Urothelium cell line (cell line): Measurements from ENCODE around the gene HDAC2.
A peak's percentile ranks its signal among the peaks of the same experiment; 100 is the strongest.
"Not testable (repeated sequence)": the region's sequence is repeated elsewhere in the genome, so short reads cannot be mapped to it uniquely, and the experiment has no call there.

Experiments
- DNase-seq: peaks from one replicate; pipeline ENCODE4 v3.0.0; 2011; ENCODE audit warnings: low spot score, mixed read lengths
- FAIRE-seq: peaks from 2 replicates; lab custom pipeline; 2011; peaks lifted over from hg19 to GRCh38; lab: Jason Lieb, UNC

HDAC2 gene

DNA sequence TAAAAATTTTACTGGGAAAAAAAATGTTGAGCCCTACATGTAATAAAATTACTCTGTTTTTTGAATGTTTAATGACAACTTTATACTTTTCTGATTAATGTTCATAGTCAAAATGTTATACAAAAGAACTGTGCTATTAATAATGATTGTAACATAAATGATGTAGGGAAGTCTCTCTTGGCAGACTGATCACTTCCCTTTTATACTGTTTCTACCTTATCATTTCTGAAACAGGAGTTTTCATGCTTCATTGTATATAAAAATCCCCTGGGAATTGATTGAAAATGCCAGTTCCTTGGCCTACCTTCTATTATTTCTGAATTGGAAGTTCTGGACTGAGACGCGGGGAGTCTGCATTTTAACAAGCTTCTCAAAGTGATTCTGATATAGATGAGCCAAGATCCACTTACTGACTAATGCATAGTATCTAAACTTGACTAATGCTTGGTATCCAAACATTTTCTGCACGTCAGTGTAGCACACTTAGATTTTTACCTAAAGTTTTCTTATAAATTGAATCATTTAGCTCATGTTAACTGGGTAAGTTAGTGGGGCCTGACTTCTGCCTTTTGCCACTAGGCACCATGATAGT lies 7.2 kb upstream of the HDAC2 start:
- DNase-seq (no peak), FAIRE-seq (no peak)

DNA sequence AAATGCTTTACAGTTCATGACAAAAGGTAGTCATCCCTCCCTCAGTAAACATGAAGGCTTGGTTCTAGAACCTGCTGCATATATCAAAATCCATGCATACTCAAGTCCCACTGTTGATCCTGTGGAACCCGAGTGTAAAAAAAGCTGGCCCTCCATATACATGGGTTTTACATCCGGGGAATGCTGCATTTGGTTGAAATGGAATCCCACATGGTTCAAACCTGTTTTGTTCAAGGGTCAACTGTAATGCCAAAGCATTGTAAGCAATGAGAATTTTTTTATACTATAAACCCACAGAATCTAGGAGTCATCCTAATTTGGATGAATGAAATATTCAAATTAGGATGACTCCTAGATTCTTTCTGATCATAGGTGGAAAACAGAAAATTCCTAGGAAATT lies 5.9 kb upstream of the HDAC2 start:
- FAIRE-seq: no peak

GRCh38 chr6:113971741-113972140 lies 793 bp upstream of the HDAC2 start:
- DNase-seq (no peak), FAIRE-seq (no peak)

More for the DNA sequence above, 5.9 kb upstream of the HDAC2 start:
- DNase-seq: no peak

GRCh38 chr6:113969888-113970804 lies 802 bp downstream of the HDAC2 start:
- DNase-seq: peak; percentile 34
- no peak for FAIRE-seq

DNA sequence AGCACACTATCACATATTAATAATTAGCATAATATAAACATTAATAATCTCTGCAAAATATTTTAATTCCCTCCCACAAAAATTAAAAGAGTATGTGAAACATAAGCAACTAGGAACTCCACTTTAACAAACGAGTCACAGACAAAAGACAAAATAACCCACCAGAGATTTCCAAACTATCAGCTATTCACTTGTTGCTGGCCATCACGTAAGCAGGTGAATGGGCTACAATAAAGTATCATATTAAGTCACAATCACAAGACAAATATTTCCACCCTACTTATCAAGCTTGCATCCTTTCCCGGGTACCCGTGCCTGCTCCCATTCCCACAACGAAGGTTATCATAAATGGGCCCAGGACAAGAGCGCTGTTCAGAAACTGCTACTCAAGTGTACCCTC lies 2.5 kb downstream of the HDAC2 start:
- DNase-seq (no peak), FAIRE-seq (no peak)

DNA sequence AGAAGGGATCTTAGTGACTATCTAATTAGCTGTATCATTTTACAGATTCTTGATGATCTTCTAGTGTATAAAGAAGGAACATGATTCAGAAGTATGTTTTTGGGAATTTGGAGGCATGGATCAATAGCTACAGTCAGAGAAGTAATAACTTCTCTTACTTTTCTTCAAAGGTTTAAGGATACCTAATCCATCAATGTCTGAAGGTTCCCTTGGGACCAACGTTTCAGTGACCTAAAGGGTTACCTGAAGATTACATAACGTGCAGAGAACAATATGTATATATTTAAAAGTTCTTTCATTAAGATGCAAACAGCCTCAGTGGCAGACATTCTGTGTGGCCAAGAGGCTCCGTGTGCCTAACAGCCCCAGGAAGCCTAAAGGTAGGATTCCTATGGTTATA lies 3.2 kb downstream of the HDAC2 start:
- FAIRE-seq (no peak), DNase-seq (no peak)

GRCh38 chr6:113960795-113961194 lies 10.2 kb downstream of the HDAC2 start:
- DNase-seq (no peak), FAIRE-seq (no peak)

DNA sequence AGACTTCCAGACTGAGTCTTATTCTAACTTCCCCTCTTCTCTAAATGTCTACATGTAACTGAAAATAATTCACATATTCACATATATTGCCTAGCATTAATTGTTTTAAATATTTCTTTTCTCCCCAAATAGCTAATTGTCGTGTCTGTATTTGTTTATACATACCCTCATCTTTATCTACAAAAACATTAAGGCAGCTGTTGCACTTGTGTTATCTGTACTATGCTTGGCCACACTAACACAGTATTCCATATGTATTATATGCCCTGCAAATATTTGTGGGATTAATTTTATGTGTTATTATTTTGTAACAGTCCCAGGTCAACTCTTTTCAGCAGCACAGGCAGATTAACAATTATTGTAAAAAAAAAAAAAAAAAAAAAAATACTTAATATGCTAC lies 11.7 kb downstream of the HDAC2 start:
- FAIRE-seq (no peak), DNase-seq (no peak)

DNA sequence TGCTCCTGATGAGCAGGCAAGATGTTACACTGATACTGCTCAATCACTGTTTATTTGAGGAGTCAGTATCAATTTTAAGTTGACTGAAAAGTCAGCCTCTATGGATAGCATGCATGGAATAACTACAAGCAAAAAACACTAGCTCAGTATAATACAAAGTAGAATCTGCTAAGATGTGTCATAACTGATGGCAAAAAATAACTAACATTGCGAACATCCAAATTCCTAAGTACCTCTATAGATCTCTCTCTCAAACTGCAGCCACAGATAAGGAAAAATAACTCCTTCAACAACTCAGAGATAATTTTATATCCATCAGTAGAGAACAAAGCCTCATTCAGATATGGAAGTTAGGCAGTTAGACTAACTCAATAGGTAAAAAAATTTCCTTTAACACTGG lies 16.3 kb downstream of the HDAC2 start:
- FAIRE-seq (no peak), DNase-seq (no peak)

DNA sequence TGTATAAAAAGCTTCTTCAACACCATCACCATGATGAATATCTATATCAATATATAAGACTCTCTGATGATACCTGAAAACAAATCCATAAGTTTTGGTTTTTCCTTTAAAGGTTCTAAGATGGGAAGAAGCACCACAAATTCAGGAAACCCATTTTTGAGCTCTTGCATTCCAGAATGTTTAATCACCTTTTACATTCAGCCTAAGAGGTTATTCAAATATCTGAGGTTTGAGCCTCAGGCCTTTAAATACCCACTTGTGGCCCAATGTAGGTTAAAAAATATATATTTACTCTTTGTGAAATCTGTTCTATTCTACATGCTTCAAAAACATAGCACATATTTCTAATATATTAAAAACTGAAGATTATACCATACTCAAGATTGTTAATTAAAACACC lies 17.6 kb downstream of the HDAC2 start:
- FAIRE-seq (no peak), DNase-seq (no peak)

GRCh38 chr6:113949499-113949898 lies 21.4 kb downstream of the HDAC2 start:
- DNase-seq (no peak), FAIRE-seq (no peak)

DNA sequence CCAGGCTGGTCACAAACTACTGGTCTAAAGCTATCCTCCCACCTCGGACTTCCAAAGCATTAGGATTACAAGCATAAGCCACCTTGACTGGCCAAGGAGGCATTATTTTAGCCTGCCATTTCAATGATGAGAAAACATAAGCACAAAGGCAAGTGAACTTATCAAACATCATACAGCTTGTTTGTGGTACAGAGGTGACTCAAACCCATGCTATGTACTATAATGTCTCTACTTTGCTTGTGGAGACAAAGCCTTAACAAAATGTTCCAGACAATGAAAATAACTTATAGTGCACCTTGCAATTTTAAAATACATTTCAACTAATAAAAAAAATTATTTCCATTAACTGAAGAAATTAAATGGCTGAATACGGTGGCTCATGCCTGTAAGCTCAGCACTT lies 26.2 kb downstream of the HDAC2 start:
- FAIRE-seq: no peak
- DNase-seq: no peak

- DNase-seq (no peak), FAIRE-seq (no peak)
Observed at GRCh38 chr6:113939825-113940224, 31.1 kb downstream of the HDAC2 start.

DNA sequence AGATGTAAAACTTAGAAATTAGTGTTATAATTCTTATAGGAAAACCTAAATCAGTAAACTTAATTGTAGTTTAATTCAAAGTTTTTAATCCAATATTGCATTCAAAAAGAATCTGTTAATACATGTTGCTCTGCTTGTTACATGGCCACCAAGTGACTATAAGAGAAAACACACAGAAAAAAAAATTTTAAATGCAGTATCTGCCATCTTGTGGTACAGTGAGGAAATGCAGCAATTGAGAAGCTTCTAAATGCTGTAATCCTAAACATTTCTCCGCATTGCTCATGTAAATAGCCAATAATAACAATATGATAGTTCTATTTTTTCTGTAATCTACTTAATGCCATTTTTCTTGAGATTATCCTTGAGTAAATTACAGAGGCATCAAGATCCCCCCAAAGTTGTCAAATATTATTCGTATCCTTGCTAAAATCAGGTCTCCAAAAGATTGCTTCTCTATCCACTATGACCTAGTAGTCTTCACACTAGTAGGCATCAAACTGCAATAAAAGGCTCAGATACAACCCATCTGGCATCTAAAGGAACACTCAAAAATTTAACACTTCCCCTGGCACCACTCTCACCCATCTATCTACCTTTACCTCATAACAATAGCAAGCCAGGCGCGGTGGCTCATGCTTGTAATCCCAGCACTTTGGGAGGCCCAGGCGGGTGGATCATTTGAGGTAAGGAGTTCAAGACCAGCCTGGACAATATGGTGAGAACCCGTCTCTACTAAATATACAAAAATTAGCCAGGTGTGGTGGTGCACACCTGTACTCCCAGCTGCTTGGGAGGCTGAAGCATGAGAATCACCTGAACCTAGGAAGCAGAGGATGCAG lies 34.6 kb downstream of the HDAC2 start:
- FAIRE-seq: no peak
- DNase-seq: peak; percentile 20

GRCh38 chr6:113934101-113934500 lies 36.8 kb downstream of the HDAC2 start:
- no peak for FAIRE-seq
- no peak for DNase-seq

DNA sequence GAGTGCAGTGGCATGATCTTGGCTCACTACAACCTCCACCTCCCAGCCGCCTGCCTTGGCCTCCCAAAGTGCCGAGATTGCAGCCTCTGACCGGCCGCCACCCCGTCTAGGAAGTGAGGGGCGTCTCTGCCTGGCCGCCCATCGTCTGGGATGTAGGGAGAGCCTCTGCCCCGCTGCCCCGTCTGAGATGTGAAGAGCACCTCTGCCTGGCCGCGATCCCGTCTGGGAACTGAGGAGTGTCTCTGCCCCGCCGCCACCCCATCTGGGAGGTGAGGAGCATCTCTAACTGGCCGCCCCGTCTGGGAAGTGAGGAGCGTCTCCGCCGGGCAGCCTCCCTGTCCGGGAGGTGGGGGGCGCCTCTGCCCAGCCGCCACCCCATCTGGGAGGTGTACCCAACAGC lies 39.0 kb downstream of the HDAC2 start:
- DNase-seq, FAIRE-seq: not testable (repeated sequence)

DNA sequence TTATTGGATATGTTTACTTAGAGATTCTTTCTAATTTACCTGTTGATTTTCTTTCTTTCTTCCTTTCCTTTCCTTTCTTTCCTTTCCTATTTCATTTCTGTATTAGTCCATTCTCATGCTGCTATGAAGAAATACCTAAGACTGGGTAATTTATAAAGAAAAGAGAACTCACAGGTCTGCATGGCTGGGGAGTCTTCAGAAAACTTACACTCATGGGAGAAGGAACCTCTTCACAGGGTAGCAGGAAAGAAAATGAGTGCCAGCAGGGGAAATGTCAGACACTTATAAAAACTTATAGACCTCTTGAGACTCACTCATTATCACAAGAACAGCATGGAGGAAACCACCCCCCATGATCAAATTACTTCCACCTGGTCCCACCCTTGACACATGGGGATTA lies 40.8 kb downstream of the HDAC2 start:
- DNase-seq: no peak
- FAIRE-seq: no peak

- DNase-seq: no peak
- no peak for FAIRE-seq
Observed at GRCh38 chr6:113927001-113927400, 43.9 kb downstream of the HDAC2 start.

DNA sequence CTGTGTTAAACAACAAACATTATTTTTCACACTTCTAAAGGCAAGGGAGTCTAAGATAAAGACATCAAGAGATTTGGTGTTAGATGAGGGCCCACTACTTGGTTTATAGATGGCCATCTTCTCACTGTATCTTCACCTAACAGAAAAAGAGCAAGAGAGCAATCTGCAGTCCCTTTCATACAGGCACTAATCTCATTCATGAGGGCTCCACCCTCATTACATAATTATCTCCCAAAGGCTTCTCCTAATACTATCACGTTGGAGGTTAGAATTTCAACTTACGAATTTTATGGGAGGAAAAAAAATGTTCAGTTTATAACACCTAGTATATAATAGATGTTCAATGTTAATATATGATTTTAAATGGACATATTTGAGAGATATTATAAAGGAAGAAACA lies 45.6 kb downstream of the HDAC2 start:
- DNase-seq (no peak), FAIRE-seq (no peak)

DNA sequence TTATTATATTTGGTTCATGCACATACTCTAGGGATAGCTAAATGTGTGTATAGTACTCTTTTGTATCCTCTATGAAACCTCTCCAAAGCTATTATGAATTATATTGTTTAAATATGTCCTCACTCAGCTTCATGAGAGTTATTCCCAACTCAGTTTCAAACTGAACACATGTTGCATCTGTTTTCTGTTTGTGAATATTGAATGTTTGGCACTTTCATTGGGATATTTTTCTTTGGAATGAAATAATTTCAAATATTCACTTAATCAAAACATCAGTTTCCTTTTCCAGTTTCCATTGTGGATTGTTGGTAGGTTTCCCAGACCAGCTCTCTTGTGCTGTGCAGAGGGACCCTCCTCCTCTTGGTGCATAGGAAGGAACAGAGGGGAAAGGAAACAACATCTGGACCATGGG lies 46.6 kb downstream of the HDAC2 start:
- FAIRE-seq (no peak), DNase-seq (no peak)

DNA sequence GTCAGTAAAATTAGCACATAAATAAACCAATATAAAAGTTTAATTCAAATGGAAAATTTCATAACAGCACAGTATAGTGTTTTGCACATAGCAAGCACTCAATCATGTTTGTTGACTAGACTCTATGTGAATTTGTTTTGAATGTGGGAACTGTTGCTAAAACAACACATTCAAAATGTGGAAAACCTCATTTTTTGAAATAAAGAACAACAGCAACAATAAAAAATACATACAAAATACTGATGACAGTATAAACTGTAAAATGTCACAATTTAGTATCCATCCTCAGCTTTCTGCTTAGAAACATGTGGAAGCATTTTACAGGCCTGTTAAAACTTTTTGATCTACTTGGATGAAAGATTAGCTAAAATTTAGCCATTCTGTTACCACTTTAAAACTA lies 47.4 kb downstream of the HDAC2 start:
- FAIRE-seq: no peak

More for the DNA sequence above, 47.4 kb downstream of the HDAC2 start:
- no peak for DNase-seq
